Upper lobe of left lung (tissue), 6 donors: ENCODE results near the gene FLT3LG. TPM values are rescaled to one million over a fixed set of nuclear protein-coding genes. Genes with fewer than 3 reads are reported as not detected.

Source experiments
- ATAC-seq, 2 donors: fragments of 200-7000 bp; cut with Tn5 transposase; one replicate each; pipeline ENCODE4 v1.9.1; 2022; ENCODE audit warnings: mild to moderate bottlenecking in 2 of 2, moderate library complexity in 2 of 2; ENCODE audit not compliant: low FRiP score in 2 of 2
- DNase-seq, 2 donors: peaks; one replicate each; pipeline ENCODE4 v3.0.0-alpha.2; 2019 to 2020
- H3K27ac ChIP-seq, 4 donors: fragments of 200-600 bp; sonication (generic); one replicate each; pipeline ENCODE4 v1.5.1; 2016 to 2019
- H3K27me3 ChIP-seq, 4 donors: fragments of 200-600 bp; sonication (generic); one replicate each; pipeline ENCODE4 v1.5.1; 2017 to 2019
- H3K36me3 ChIP-seq, 4 donors: fragments of 200-600 bp; sonication (generic); one replicate each; pipeline ENCODE4 v1.5.1; 2016 to 2019
- H3K4me1 ChIP-seq, 4 donors: fragments of 200-600 bp; sonication (generic); one replicate each; pipeline ENCODE4 v1.5.1; 2018 to 2019
- H3K4me3 ChIP-seq, 4 donors: fragments of 200-600 bp; sonication (generic); one replicate each; pipeline ENCODE4 v1.5.1; 2017 to 2019; ENCODE audit warnings: mild to moderate bottlenecking in 2 of 4, moderate library complexity in 1 of 4
- H3K9me3 ChIP-seq, 4 donors: fragments of 200-600 bp; sonication (generic); one replicate each; pipeline ENCODE4 v1.5.1; 2018 to 2019
- CTCF ChIP-seq, 6 experiments: fragments of 450-650 bp in 4 of 6; fragments of 200-600 bp in 2 of 6; sonication (generic) in 2 of 6; IDR thresholded peaks; one replicate each; pipeline ENCODE4 v1.5.1; 2016 to 2019; ENCODE audit warnings: antibody characterized with exemption in 6 of 6
- EP300 ChIP-seq, 4 donors: sonication (generic); formaldehyde crosslinking; IDR thresholded peaks; one replicate each; pipeline ENCODE4 v1.5.1; 2017; ENCODE audit warnings: antibody characterized with exemption in 4 of 4, control low read depth in 2 of 4
- POLR2A ChIP-seq, 4 donors: fragments of 450-650 bp; IDR thresholded peaks; one replicate each; pipeline ENCODE4 v1.5.1; 2016 to 2017; ENCODE audit warnings: antibody characterized with exemption in 4 of 4, mild to moderate bottlenecking in 2 of 4
- POLR2AphosphoS5 ChIP-seq, 2 donors: sonication (generic); formaldehyde crosslinking; IDR thresholded peaks; one replicate each; pipeline ENCODE4 v1.5.1; 2017; ENCODE audit warnings: antibody characterized with exemption in 2 of 2
- WGBS, 2 donors: methylation state at CpG; one replicate each; pipeline ENCODE4 v1.1.5; 2017 to 2018; 5-methylcytosine and 5-hydroxymethylcytosine counted together
- total RNA-seq, 6 donors: library from RNA; depleted of rRNA in 4 of 6; stranded (reverse); fragments of >200 nt in 4 of 6; gene quantifications; one replicate each; pipeline versions ENCODE4 v1.1.0 to v1.2.1, GENCODE V29; 2016 to 2021
- donor health status: DM: no; HTN: no; CAD: no; lungs with moderate emphysema.
- donor health status: DM: no; HTN: yes; CAD: no; lungs with severe emphysema.

The FLT3LG gene
- total RNA-seq, 6 donors from 2014 or later, result 4.3 to 19.9 (median 9.9) TPM

GRCh38 chr19:49440439-49441209 is 33.4 kb upstream of the FLT3LG start:
- TF ChIP-seq POLR2AphosphoS5 (IDR thresholded peaks at IDR 0.05), result no peak
- TF ChIP-seq CTCF (IDR thresholded peaks at IDR 0.05), result no peak
- TF ChIP-seq POLR2A (IDR thresholded peaks at IDR 0.05), result no peak
- no peak for TF ChIP-seq EP300 (IDR thresholded peaks at IDR 0.05)
- no peak overlapping the region for H3K27ac ChIP-seq
- peaks cover 12 to 25% (median 18%) of the 10 kb centered on the region in 4 donors for H3K4me1 ChIP-seq
- peaks cover 0 to 42% (median 21%) of the 10 kb centered on the region in 4 donors for H3K27me3 ChIP-seq
- 31 to 36% methylated on average over 18 to 19 of the region's 19 CpGs for WGBS, 2 donors
- DNase-seq (no peak), ATAC-seq (no peak)
- no peaks in the 10 kb centered on the region for H3K36me3 ChIP-seq
- peak overlapping the region in 3 of 4 donors; percentile 26 to 36 (median 36) for H3K4me3 ChIP-seq
- no peaks in the 10 kb centered on the region for H3K9me3 ChIP-seq

GRCh38 chr19:49441210-49441959 is 32.6 kb upstream of the FLT3LG start, which contains the start of gene SLC17A7:
SLC17A7 (minus strand) TSS chr19:49441527; CDS start chr19:49441379, 148 bp downstream.
- peak in 1 of 2 donors; percentile 46 for ATAC-seq

GRCh38 chr19:49441960-49442350 is 32.1 kb upstream of the FLT3LG start:
- ATAC-seq, result no peak
- WGBS, 2 donors, result 25 to 27% methylated on average over 13 to 14 of the region's 14 CpGs
- Histone ChIP-seq H3K4me1 (peaks cover 8 to 19% (median 16%) of the 10 kb centered on the region in 4 donors), H3K27ac (peak overlapping the region in 2 of 4 donors; percentile 76 to 79), H3K9me3 (no peaks in the 10 kb centered on the region), H3K4me3 (peak overlapping the region in 2 of 4 donors; percentile 60 to 67), H3K36me3 (peaks cover 0 to 10% (median 5%) of the 10 kb centered on the region in 4 donors), H3K27me3 (peaks cover 0 to 32% (median 16%) of the 10 kb centered on the region in 4 donors)
- no peak for TF ChIP-seq POLR2A (IDR thresholded peaks at IDR 0.05)
- no peak for TF ChIP-seq POLR2AphosphoS5 (IDR thresholded peaks at IDR 0.05)
- no peak for TF ChIP-seq EP300 (IDR thresholded peaks at IDR 0.05)
- TF ChIP-seq CTCF (IDR thresholded peaks at IDR 0.05), result no peak
- no peak for DNase-seq

More at GRCh38 chr19:49441210-49441959, 32.6 kb upstream of the FLT3LG start, which contains the start of gene SLC17A7:
- Histone ChIP-seq H3K9me3 (no peaks in the 10 kb centered on the region), H3K27ac (peak within 1 kb of the TSS in 2 of 4 donors; percentile 76 to 79), H3K27me3 (peaks cover 0 to 36% (median 19%) of the 10 kb centered on the region in 4 donors), H3K4me1 (peaks cover 11 to 21% (median 17%) of the 10 kb centered on the region in 4 donors), H3K4me3 (peak within 1 kb of the TSS in 3 of 4 donors; percentile 57 to 67 (median 60)), H3K36me3 (peaks cover 0 to 5% (median under 1%) of the 10 kb centered on the region in 4 donors)
- DNase-seq, result peak; percentile 43 to 89
- TF ChIP-seq EP300 (IDR thresholded peaks at IDR 0.05) (no peak), CTCF (IDR thresholded peaks at IDR 0.05) (no peak), POLR2A (IDR thresholded peaks at IDR 0.05) (no peak), POLR2AphosphoS5 (IDR thresholded peaks at IDR 0.05) (no peak)
- WGBS, 2 donors, result 11 to 12% methylated on average over 13 to 21 of the region's 56 CpGs

GRCh38 chr19:49442354-49442753 is 31.7 kb upstream of the FLT3LG start:
- TF ChIP-seq POLR2AphosphoS5 (IDR thresholded peaks at IDR 0.05), result no peak
- no peak for TF ChIP-seq CTCF (IDR thresholded peaks at IDR 0.05)
- no peak for TF ChIP-seq EP300 (IDR thresholded peaks at IDR 0.05)
- TF ChIP-seq POLR2A (IDR thresholded peaks at IDR 0.05), result no peak
- WGBS, 2 donors, result 2 to 12% methylated on average over 11 of the region's 11 CpGs
- peak overlapping the region in 2 of 4 donors; percentile 76 to 79 for H3K27ac ChIP-seq
- ATAC-seq (peak in 1 of 2 donors; percentile 34), DNase-seq (no peak)
- peaks cover 8 to 23% (median 16%) of the 10 kb centered on the region in 4 donors for H3K4me1 ChIP-seq
- H3K9me3 ChIP-seq, result no peaks in the 10 kb centered on the region
- H3K36me3 ChIP-seq, result peaks cover 0 to 14% (median 7%) of the 10 kb centered on the region in 4 donors
- peaks cover 0 to 28% (median 12%) of the 10 kb centered on the region in 4 donors for H3K27me3 ChIP-seq
- H3K4me3 ChIP-seq, result peak overlapping the region in 3 of 4 donors; percentile 57 to 67 (median 60)
